HCT116 (cell line): Measurements from ENCODE around the gene GPI.

Experiments
- CEBPB ChIP-seq: IDR thresholded peaks from 2 replicates; pipeline ENCODE4 v1.6.1; 2012; ENCODE audit warnings: low read depth
- CTCF ChIP-seq, 3 experiments: fragments of 200-600 bp in 1 of 3; sonication (generic) in 1 of 3; IDR thresholded peaks in 2 of 3; conservative IDR thresholded peaks in 1 of 3; 2 replicates each; pipeline ENCODE4 v1.5.1; 2012 to 2017; ENCODE audit warnings: low read depth in 2 of 3, low read length in 2 of 3, antibody characterized with exemption in 1 of 3, borderline replicate concordance in 1 of 3, control low read depth in 1 of 3, mild to moderate bottlenecking in 1 of 3, mixed read lengths in 1 of 3, mixed run types in 1 of 3, moderate library complexity in 1 of 3; ENCODE audit not compliant: insufficient read depth in 1 of 3
- POLR2A ChIP-seq: IDR thresholded peaks from 2 replicates; pipeline ENCODE4 v1.7.0; 2011; ENCODE audit warnings: borderline replicate concordance; ENCODE audit not compliant: insufficient read depth, insufficient read length; ENCODE audit errors: extremely low read depth
- POLR2AphosphoS5 ChIP-seq: IDR thresholded peaks from 2 replicates; pipeline ENCODE4 v1.6.1; 2011; ENCODE audit warnings: mild to moderate bottlenecking, low read depth, low read length, moderate library complexity
- ZNF274 ChIP-seq: fragments of 200-500 bp; sonication (Bioruptor generic); IDR thresholded peaks from 2 replicates; pipeline ENCODE4 v1.6.1; 2014; ENCODE audit warnings: mild to moderate bottlenecking, low read depth, low read length, inconsistent platforms
- TF ChIP-seq, protein P1 (sequence below): IDR thresholded peaks from 2 replicates; pipeline ENCODE4 v1.6.1; 2011; ENCODE audit warnings: mild to moderate bottlenecking, low read length, moderate library complexity; ENCODE audit not compliant: insufficient replicate concordance; ENCODE audit errors: extremely low read depth
- TF ChIP-seq, protein P2 (sequence below): IDR thresholded peaks from 2 replicates; pipeline ENCODE4 v1.6.1; 2012; ENCODE audit warnings: low read depth

- TF ChIP-seq POLR2AphosphoS5 (no peak), CTCF (IDR thresholded peaks at IDR 0.05 in 2 of 3, conservative IDR thresholded peaks at IDR 0.05 in 1 of 3; ENCODE audit: borderline replicate concordance in 1 of 3, insufficient read depth in 1 of 3, low read depth in 2 of 3, low read length in 2 of 3) (no peak), ZNF274 (no peak), POLR2A (no peak), CEBPB (no peak)
- TF ChIP-seq, protein P1, sequence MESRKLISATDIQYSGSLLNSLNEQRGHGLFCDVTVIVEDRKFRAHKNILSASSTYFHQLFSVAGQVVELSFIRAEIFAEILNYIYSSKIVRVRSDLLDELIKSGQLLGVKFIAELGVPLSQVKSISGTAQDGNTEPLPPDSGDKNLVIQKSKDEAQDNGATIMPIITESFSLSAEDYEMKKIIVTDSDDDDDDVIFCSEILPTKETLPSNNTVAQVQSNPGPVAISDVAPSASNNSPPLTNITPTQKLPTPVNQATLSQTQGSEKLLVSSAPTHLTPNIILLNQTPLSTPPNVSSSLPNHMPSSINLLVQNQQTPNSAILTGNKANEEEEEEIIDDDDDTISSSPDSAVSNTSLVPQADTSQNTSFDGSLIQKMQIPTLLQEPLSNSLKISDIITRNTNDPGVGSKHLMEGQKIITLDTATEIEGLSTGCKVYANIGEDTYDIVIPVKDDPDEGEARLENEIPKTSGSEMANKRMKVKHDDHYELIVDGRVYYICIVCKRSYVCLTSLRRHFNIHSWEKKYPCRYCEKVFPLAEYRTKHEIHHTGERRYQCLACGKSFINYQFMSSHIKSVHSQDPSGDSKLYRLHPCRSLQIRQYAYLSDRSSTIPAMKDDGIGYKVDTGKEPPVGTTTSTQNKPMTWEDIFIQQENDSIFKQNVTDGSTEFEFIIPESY = no peak
- TF ChIP-seq, protein P2, sequence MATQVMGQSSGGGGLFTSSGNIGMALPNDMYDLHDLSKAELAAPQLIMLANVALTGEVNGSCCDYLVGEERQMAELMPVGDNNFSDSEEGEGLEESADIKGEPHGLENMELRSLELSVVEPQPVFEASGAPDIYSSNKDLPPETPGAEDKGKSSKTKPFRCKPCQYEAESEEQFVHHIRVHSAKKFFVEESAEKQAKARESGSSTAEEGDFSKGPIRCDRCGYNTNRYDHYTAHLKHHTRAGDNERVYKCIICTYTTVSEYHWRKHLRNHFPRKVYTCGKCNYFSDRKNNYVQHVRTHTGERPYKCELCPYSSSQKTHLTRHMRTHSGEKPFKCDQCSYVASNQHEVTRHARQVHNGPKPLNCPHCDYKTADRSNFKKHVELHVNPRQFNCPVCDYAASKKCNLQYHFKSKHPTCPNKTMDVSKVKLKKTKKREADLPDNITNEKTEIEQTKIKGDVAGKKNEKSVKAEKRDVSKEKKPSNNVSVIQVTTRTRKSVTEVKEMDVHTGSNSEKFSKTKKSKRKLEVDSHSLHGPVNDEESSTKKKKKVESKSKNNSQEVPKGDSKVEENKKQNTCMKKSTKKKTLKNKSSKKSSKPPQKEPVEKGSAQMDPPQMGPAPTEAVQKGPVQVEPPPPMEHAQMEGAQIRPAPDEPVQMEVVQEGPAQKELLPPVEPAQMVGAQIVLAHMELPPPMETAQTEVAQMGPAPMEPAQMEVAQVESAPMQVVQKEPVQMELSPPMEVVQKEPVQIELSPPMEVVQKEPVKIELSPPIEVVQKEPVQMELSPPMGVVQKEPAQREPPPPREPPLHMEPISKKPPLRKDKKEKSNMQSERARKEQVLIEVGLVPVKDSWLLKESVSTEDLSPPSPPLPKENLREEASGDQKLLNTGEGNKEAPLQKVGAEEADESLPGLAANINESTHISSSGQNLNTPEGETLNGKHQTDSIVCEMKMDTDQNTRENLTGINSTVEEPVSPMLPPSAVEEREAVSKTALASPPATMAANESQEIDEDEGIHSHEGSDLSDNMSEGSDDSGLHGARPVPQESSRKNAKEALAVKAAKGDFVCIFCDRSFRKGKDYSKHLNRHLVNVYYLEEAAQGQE = no peak
These were observed 22.4 kb downstream of the GPI start for GRCh38 chr19:34387446-34387810.
